ENCODE data around the gene MEGF6. TPM values are rescaled to one million over a fixed set of nuclear protein-coding genes. Genes with fewer than 3 reads are reported as not detected.

Gene MEGF6
- total RNA-seq, 2 experiments from 2014 or later, result 2.6 to 4.5 TPM

- no peak overlapping the region for H3K27ac Mint-ChIP-seq
- no peaks in the 10 kb centered on the region for H3K9me3 Mint-ChIP-seq (ENCODE audit: low read depth)
- H3K4me3 Mint-ChIP-seq, result no peak overlapping the region
- H3K4me1 Mint-ChIP-seq, result no peaks in the 10 kb centered on the region
- ATAC-seq (no peak), DNase-seq (no peak)
- intact Hi-C loops (cut with DNase I, micrococcal nuclease), result no loop called here
- no peaks in the 10 kb centered on the region for H3K27me3 Mint-ChIP-seq
- CTCF ChIA-PET, result no interaction called here
- POLR2A ChIA-PET, result no interaction called here
- H3K36me3 Mint-ChIP-seq (ENCODE audit: low read depth), result peaks cover 3% of the 10 kb centered on the region
Measured at GRCh38 chr1:3514404-3514803, 96.9 kb downstream of the MEGF6 start.

- Mint-ChIP-seq H3K4me1 (no peaks in the 10 kb centered on the region), H3K4me3 (no peak overlapping the region), H3K9me3 (ENCODE audit: low read depth) (no peaks in the 10 kb centered on the region), H3K36me3 (ENCODE audit: low read depth) (peaks cover 3% of the 10 kb centered on the region), H3K27ac (no peak overlapping the region), H3K27me3 (no peaks in the 10 kb centered on the region)
- intact Hi-C loops (cut with DNase I, micrococcal nuclease), result no loop called here
- DNase-seq (no peak), ATAC-seq (no peak)
- ChIA-PET CTCF (interaction anchor here (0.6 kb wide), 1 partner anchor 21 kb away, joined by 3 read pairs; no protein-coding TSS in a partner anchor), POLR2A (no interaction called here)
Measured at GRCh38 chr1:3511856-3512255, 99.5 kb downstream of the MEGF6 start.

- no peaks in the 10 kb centered on the region for H3K9me3 Mint-ChIP-seq (ENCODE audit: low read depth)
- H3K4me1 Mint-ChIP-seq, result no peaks in the 10 kb centered on the region
- H3K27ac Mint-ChIP-seq, result no peak overlapping the region
- ChIA-PET POLR2A (no interaction called here), CTCF (no interaction called here)
- H3K27me3 Mint-ChIP-seq, result no peaks in the 10 kb centered on the region
- no peak overlapping the region for H3K4me3 Mint-ChIP-seq
- no peak for ATAC-seq
- intact Hi-C loops (cut with DNase I, micrococcal nuclease), result no loop called here
- DNase-seq, result no peak
- H3K36me3 Mint-ChIP-seq (ENCODE audit: low read depth), result peaks cover 3% of the 10 kb centered on the region
Measured at GRCh38 chr1:3511306-3511705, 100.0 kb downstream of the MEGF6 start.

GRCh38 chr1:3510956-3511250, 100.4 kb downstream of the MEGF6 start:
- ATAC-seq (no peak), DNase-seq (no peak)
- no peaks in the 10 kb centered on the region for H3K9me3 Mint-ChIP-seq (ENCODE audit: low read depth)
- POLR2A ChIA-PET, result no interaction called here
- CTCF ChIA-PET, result no interaction called here
- intact Hi-C loops (cut with DNase I, micrococcal nuclease), result no loop called here
- H3K27me3 Mint-ChIP-seq, result no peaks in the 10 kb centered on the region
- H3K27ac Mint-ChIP-seq, result no peak overlapping the region
- no peaks in the 10 kb centered on the region for H3K4me1 Mint-ChIP-seq
- peaks cover 3% of the 10 kb centered on the region for H3K36me3 Mint-ChIP-seq (ENCODE audit: low read depth)
- H3K4me3 Mint-ChIP-seq, result no peak overlapping the region

- ChIA-PET CTCF (interaction anchor here (0.6 kb wide), 1 partner anchor 8 kb away, joined by 3 read pairs; no protein-coding TSS in a partner anchor), POLR2A (no interaction called here)
- Mint-ChIP-seq H3K27me3 (no peaks in the 10 kb centered on the region), H3K9me3 (ENCODE audit: low read depth) (no peaks in the 10 kb centered on the region), H3K27ac (no peak overlapping the region), H3K4me1 (no peaks in the 10 kb centered on the region), H3K4me3 (no peak overlapping the region), H3K36me3 (ENCODE audit: low read depth) (peaks cover 3% of the 10 kb centered on the region)
- no peak for DNase-seq
- intact Hi-C loops (cut with DNase I, micrococcal nuclease), result no loop called here
- ATAC-seq, result no peak
Measured at GRCh38 chr1:3510136-3510955, 101.0 kb downstream of the MEGF6 start.

GRCh38 chr1:3509721-3510120, 101.6 kb downstream of the MEGF6 start:
- no peak overlapping the region for H3K27ac Mint-ChIP-seq
- DNase-seq (no peak), ATAC-seq (no peak)
- H3K9me3 Mint-ChIP-seq (ENCODE audit: low read depth), result no peaks in the 10 kb centered on the region
- no peaks in the 10 kb centered on the region for H3K27me3 Mint-ChIP-seq
- no peaks in the 10 kb centered on the region for H3K4me1 Mint-ChIP-seq
- POLR2A ChIA-PET, result no interaction called here
- peaks cover 3% of the 10 kb centered on the region for H3K36me3 Mint-ChIP-seq (ENCODE audit: low read depth)
- intact Hi-C loops (cut with DNase I, micrococcal nuclease), result no loop called here
- CTCF ChIA-PET, result interaction anchor here (0.6 kb wide), 1 partner anchor 8 kb away, joined by 3 read pairs; no protein-coding TSS in a partner anchor
- no peak overlapping the region for H3K4me3 Mint-ChIP-seq

- ATAC-seq (no peak), DNase-seq (no peak)
- POLR2A ChIA-PET, result no interaction called here
- H3K9me3 Mint-ChIP-seq (ENCODE audit: low read depth), result no peaks in the 10 kb centered on the region
- no peak overlapping the region for H3K4me3 Mint-ChIP-seq
- no peaks in the 10 kb centered on the region for H3K27me3 Mint-ChIP-seq
- intact Hi-C loops (cut with DNase I, micrococcal nuclease), result no loop called here
- no peaks in the 10 kb centered on the region for H3K4me1 Mint-ChIP-seq
- CTCF ChIA-PET, result no interaction called here
- no peak overlapping the region for H3K27ac Mint-ChIP-seq
- H3K36me3 Mint-ChIP-seq (ENCODE audit: low read depth), result peaks cover 3% of the 10 kb centered on the region
Measured at GRCh38 chr1:3508757-3509415, 102.4 kb downstream of the MEGF6 start.

- intact Hi-C loops (cut with DNase I, micrococcal nuclease), result no loop called here
- no peaks in the 10 kb centered on the region for H3K27me3 Mint-ChIP-seq
- peaks cover 3% of the 10 kb centered on the region for H3K36me3 Mint-ChIP-seq (ENCODE audit: low read depth)
- no peak overlapping the region for H3K4me3 Mint-ChIP-seq
- ATAC-seq (no peak), DNase-seq (no peak)
- ChIA-PET POLR2A (no interaction called here), CTCF (no interaction called here)
- H3K4me1 Mint-ChIP-seq, result no peaks in the 10 kb centered on the region
- H3K9me3 Mint-ChIP-seq (ENCODE audit: low read depth), result no peaks in the 10 kb centered on the region
- H3K27ac Mint-ChIP-seq, result no peak overlapping the region
Measured at GRCh38 chr1:3507636-3508275, 103.6 kb downstream of the MEGF6 start.

GRCh38 chr1:3506943-3507342, 104.4 kb downstream of the MEGF6 start:
- H3K27me3 Mint-ChIP-seq, result no peaks in the 10 kb centered on the region
- intact Hi-C loops (cut with DNase I, micrococcal nuclease), result no loop called here
- H3K36me3 Mint-ChIP-seq (ENCODE audit: low read depth), result no peaks in the 10 kb centered on the region
- H3K4me3 Mint-ChIP-seq, result no peak overlapping the region
- DNase-seq (no peak), ATAC-seq (no peak)
- ChIA-PET CTCF (no interaction called here), POLR2A (no interaction called here)
- no peaks in the 10 kb centered on the region for H3K4me1 Mint-ChIP-seq
- no peak overlapping the region for H3K27ac Mint-ChIP-seq
- no peaks in the 10 kb centered on the region for H3K9me3 Mint-ChIP-seq (ENCODE audit: low read depth)

GRCh38 chr1:3506041-3506440, 105.3 kb downstream of the MEGF6 start:
- Mint-ChIP-seq H3K36me3 (ENCODE audit: low read depth) (no peaks in the 10 kb centered on the region), H3K9me3 (ENCODE audit: low read depth) (no peaks in the 10 kb centered on the region), H3K27me3 (no peaks in the 10 kb centered on the region), H3K4me1 (no peaks in the 10 kb centered on the region), H3K4me3 (no peak overlapping the region), H3K27ac (no peak overlapping the region)
- intact Hi-C loops (cut with DNase I, micrococcal nuclease), result no loop called here
- POLR2A ChIA-PET, result no interaction called here
- ATAC-seq (no peak), DNase-seq (no peak)
- CTCF ChIA-PET, result interaction anchor here (0.5 kb wide), 1 partner anchor 1328 kb away, joined by 3 read pairs; no protein-coding TSS in a partner anchor

GRCh38 chr1:3505161-3505560, 106.1 kb downstream of the MEGF6 start:
- intact Hi-C loops (cut with DNase I, micrococcal nuclease), result no loop called here
- ATAC-seq (no peak), DNase-seq (no peak)
- ChIA-PET POLR2A (no interaction called here), CTCF (no interaction called here)
- Mint-ChIP-seq H3K9me3 (ENCODE audit: low read depth) (no peaks in the 10 kb centered on the region), H3K4me3 (no peak overlapping the region), H3K36me3 (ENCODE audit: low read depth) (no peaks in the 10 kb centered on the region), H3K4me1 (no peaks in the 10 kb centered on the region), H3K27me3 (no peaks in the 10 kb centered on the region), H3K27ac (no peak overlapping the region)

- ChIA-PET CTCF (interaction anchor here (1.0 kb wide), 1 partner anchor 14 kb away, joined by 4 read pairs; no protein-coding TSS in a partner anchor), POLR2A (no interaction called here)
- no peak for ATAC-seq
- H3K36me3 Mint-ChIP-seq (ENCODE audit: low read depth), result no peaks in the 10 kb centered on the region
- no peak for DNase-seq
- H3K4me3 Mint-ChIP-seq, result no peak overlapping the region
- H3K4me1 Mint-ChIP-seq, result no peaks in the 10 kb centered on the region
- intact Hi-C loops (cut with DNase I, micrococcal nuclease), result no loop called here
- H3K27me3 Mint-ChIP-seq, result no peaks in the 10 kb centered on the region
- no peak overlapping the region for H3K27ac Mint-ChIP-seq
- no peaks in the 10 kb centered on the region for H3K9me3 Mint-ChIP-seq (ENCODE audit: low read depth)
Measured at GRCh38 chr1:3504822-3505153, 106.5 kb downstream of the MEGF6 start.

All from activated CD4-positive, alpha-beta T cell treated with anti-CD3 and anti-CD28 coated beads for 36 hours (primary cell).